Fibroblast of the aortic adventitia (primary cell): Measurements from ENCODE around the gene KLHDC3. TPM values are rescaled to one million over a fixed set of nuclear protein-coding genes. Genes with fewer than 3 reads are reported as not detected.

Experiments used
- DNase-seq: peaks from one replicate; pipeline ENCODE4 v3.0.0-alpha.2; 2010; ENCODE audit warnings: low read depth
- H3K4me3 ChIP-seq: 2 replicates; pipeline ENCODE4 v1.5.1; 2011; ENCODE audit warnings: low read depth, mild to moderate bottlenecking, control low read depth, low read length, moderate library complexity
- CTCF ChIP-seq: IDR thresholded peaks from 2 replicates; pipeline ENCODE4 v1.5.1; 2011; ENCODE audit warnings: mild to moderate bottlenecking, low read length, control low read depth, inconsistent platforms; ENCODE audit not compliant: insufficient read depth
- total RNA-seq: library from RNA; depleted of rRNA; stranded (reverse); fragments of >200 nt; gene quantifications from 2 replicates; pipeline ENCODE4 v1.2.3, GENCODE V29; 2012; ENCODE audit warnings: low replicate concordance

KLHDC3 gene
- total RNA-seq, 1 donor, result 78.1 TPM

GRCh38 chr6:43005844-43006243 is 8.2 kb upstream of the KLHDC3 start:
- TF ChIP-seq CTCF, result no peak
- no peak overlapping the region for H3K4me3 ChIP-seq
- DNase-seq, result no peak

DNA sequence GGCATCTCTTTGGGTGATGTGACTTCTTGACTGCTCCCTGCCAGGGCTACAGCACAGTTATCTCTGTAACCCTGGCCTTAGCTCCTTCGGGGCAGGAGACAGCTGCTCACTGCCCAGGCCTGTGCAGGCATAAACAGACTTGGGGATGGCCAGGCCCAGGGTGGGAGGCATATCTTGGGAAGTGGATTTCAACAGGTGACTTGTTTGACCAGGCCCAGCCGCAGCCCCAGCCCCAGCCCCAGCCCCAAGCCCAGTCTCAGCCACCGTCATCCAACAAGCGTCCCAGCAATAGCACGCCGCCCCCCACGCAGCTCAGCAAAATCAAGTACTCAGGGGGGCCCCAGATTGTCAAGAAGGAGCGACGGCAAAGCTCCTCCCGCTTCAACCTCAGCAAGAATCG is 7.8 kb upstream of the KLHDC3 start:
- no peak for DNase-seq
- no peak overlapping the region for H3K4me3 ChIP-seq
- TF ChIP-seq CTCF, result no peak

- TF ChIP-seq CTCF, result no peak
- DNase-seq, result no peak
- H3K4me3 ChIP-seq, result no peak overlapping the region
Observed at GRCh38 chr6:43007126-43007525, 6.9 kb upstream of the KLHDC3 start.

DNA sequence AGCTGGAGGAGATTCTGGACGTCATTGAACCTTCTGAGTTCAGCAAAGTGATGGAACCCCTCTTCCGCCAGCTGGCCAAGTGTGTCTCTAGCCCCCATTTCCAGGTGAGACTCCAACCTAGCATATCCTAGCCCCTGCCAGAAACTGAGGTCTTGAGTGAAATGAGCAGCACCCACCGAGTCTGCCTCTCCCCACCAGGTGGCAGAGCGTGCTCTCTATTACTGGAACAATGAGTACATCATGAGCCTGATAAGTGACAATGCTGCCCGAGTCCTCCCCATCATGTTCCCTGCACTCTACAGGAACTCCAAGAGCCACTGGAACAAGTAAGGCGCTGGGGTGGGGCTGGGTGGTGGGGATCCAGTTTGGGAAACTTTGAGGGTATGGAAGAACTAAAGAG is 4.9 kb upstream of the KLHDC3 start:
- peak; percentile 31 for DNase-seq
- H3K4me3 ChIP-seq, result no peak overlapping the region
- TF ChIP-seq CTCF, result peak; percentile 46

DNA sequence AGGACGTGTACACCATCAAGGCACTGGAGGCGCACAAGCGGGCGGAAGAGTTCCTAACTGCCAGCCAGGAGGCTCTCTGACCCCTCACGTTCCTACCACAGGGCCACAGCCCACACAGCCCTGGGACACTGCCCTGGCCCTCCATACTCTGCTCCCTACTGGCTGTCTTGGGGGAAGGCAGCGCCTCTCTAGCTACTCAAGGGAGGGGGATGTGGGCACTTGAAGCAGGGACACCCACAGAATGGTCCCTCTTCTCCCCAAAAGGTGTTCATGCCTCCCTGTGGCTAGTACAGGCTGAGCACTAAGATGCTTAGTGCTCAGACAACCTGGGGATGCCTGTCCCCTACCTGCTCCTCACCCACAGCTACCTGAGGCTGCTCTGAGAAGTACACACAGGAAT is 2.8 kb upstream of the KLHDC3 start:
- DNase-seq, result no peak
- no peak overlapping the region for H3K4me3 ChIP-seq
- TF ChIP-seq CTCF, result no peak

DNA sequence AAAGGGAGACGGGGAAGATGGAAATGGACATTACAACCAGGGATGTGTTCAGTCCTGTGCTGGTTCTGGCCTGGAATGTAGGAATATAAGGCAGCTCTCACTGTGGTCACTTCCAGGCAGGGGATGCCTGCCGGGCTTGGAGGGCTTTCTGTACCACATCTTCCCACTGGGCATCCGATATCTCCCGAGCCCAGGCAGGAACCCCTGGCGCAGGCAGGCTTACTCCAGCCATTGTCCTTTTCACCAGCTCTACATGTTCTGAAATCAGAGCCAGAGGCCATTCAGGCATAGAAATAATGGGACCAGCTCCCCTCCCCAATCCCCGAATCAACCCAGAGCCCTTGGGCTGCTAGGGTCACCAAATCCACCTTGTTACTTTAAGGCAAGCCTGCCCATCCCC is 1.7 kb upstream of the KLHDC3 start:
- TF ChIP-seq CTCF, result no peak
- H3K4me3 ChIP-seq, result peak overlapping the region; percentile 81
- DNase-seq, result no peak

DNA sequence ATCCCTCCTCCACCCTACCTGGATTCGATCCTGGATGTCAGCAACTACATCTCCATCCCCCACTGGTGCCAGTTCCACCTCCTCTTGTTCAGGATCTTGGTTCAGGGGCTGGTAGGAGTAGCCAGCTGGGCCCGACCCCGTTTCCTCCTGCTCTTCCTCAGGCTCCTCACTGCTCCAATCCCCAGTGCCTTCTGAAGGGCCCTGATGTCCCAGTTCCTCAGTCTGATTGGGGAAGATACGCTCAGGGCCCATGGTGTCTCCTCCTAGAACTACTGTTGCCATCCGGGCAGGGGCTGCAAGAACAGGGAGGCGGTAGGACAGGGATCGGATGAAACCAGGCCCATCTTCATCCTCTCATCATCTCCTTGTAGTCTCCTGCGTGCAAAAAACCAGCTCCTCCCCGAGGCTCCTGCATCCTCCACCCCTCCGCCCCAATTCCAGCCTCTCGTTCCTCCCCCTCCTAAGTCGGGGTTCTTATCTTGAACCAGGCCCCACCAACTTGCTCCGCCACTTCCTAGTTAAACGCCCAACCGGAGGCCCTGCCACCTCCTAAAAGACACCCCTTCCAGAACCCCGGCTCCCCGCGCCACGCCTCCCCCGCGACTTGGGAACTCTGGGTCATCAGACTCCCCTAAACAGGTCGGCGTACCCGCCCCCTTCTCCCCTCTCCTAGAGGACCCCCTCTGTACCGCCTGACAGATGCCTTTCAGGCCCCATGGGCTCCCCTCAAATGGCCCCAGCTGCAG is 779 bp upstream of the KLHDC3 start:
- H3K4me3 ChIP-seq, result peak overlapping the region; percentile 81
- no peak for TF ChIP-seq CTCF
- DNase-seq, result peak; percentile 34
